ENCODE data around the gene FIGN.

The FIGN gene

DNA sequence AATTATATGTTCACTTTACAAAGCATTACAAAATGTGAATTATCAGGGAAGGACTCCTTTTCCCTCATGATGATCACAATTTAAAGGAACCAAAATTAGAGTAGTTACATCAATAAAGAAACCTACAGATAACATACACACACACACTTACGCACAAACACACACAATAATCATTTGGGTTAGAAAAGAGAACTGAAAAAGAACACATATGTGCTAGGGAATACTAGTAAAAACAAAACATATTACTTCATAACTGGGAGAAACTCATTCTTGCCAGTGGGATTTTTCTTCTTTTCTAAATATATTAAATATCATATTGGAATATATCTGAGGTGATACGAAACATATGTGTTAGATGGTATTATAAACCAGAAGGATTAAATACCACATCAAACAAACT, 42.3 kb downstream of the FIGN start:
- Histone ChIP-seq H3K36me3 (ENCODE audit: insufficient read depth, low read length) (no peaks in the 10 kb centered on the region), H3K9me3 (ENCODE audit: low read length) (no peaks in the 10 kb centered on the region), H3K27me3 (ENCODE audit: insufficient read depth, low read length) (no peaks in the 10 kb centered on the region), H3F3A (ENCODE audit: insufficient read depth, low read length) (no peaks in the 10 kb centered on the region), H4K20me1 (ENCODE audit: insufficient read depth, low read length) (no peaks in the 10 kb centered on the region), H3K9me2 (ENCODE audit: low read depth, low read length) (no peaks in the 10 kb centered on the region), H3K27ac (ENCODE audit: low read depth, low read length, poor library complexity, severe bottlenecking) (no peak overlapping the region), H3K4me3 (ENCODE audit: low read depth, low read length, poor library complexity, severe bottlenecking) (no peak overlapping the region), H3K79me2 (ENCODE audit: insufficient read depth, low read length) (no peaks in the 10 kb centered on the region), H3K4me2 (ENCODE audit: low read length) (no peak overlapping the region), H3K9ac (ENCODE audit: low read length) (no peak overlapping the region), H2AFZ (ENCODE audit: low read length) (no peak overlapping the region), H3K4me1 (ENCODE audit: insufficient read depth, low read length, severe bottlenecking) (no peaks in the 10 kb centered on the region)
- TF ChIP-seq, protein P1, sequence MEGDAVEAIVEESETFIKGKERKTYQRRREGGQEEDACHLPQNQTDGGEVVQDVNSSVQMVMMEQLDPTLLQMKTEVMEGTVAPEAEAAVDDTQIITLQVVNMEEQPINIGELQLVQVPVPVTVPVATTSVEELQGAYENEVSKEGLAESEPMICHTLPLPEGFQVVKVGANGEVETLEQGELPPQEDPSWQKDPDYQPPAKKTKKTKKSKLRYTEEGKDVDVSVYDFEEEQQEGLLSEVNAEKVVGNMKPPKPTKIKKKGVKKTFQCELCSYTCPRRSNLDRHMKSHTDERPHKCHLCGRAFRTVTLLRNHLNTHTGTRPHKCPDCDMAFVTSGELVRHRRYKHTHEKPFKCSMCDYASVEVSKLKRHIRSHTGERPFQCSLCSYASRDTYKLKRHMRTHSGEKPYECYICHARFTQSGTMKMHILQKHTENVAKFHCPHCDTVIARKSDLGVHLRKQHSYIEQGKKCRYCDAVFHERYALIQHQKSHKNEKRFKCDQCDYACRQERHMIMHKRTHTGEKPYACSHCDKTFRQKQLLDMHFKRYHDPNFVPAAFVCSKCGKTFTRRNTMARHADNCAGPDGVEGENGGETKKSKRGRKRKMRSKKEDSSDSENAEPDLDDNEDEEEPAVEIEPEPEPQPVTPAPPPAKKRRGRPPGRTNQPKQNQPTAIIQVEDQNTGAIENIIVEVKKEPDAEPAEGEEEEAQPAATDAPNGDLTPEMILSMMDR (IDR thresholded peaks at IDR 0.05; ENCODE audit: low read length): no peak
- TF ChIP-seq EZH2 (IDR thresholded peaks at IDR 0.05; ENCODE audit: borderline replicate concordance, low read length): no peak

DNA sequence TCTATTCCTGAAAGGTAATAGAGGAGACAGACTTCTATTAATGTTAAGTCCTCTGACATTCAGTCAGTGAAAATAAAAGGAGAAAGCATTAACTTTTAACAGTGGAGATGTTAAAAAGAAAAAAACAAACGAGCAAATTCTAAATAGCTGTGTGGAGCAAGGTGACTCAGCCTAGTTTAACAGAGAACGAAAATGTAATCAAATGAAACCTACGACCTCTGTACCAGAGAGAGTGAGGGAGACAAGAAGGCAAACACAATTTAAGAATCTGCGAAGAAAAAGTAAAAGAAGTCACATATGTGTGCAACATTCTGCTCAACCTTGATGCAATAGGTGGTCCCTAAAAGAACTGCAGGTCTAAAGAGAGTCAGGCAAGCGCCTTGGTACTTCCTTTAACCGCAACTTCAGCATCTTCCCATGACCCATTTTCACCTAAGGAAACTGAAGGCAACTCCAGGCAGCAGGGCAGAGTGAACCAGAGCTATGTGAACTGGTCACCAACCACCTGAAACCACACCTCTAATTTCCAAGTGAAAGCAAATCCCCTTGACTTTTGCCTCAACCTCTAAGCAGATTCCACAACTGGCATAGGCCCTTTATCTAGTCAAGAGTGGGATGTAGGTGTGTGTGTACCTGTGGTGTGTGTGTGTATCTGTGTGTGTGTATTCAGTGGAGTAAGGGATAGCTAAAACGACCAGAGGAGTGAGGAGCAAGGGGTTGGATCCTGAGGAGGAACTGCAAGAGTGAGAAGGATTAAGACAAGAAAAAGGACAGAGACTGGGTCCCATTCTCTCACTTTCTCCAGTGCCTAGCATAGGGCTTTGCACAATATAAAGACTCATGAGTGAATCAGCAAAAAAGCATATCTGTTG, 43.0 kb downstream of the FIGN start:
- Histone ChIP-seq H3K9ac (ENCODE audit: low read length) (no peak overlapping the region), H3K27me3 (ENCODE audit: insufficient read depth, low read length) (no peaks in the 10 kb centered on the region), H3K9me2 (ENCODE audit: low read depth, low read length) (no peaks in the 10 kb centered on the region), H3K36me3 (ENCODE audit: insufficient read depth, low read length) (no peaks in the 10 kb centered on the region), H3K4me3 (ENCODE audit: low read depth, low read length, poor library complexity, severe bottlenecking) (no peak overlapping the region), H3K27ac (ENCODE audit: low read depth, low read length, poor library complexity, severe bottlenecking) (no peak overlapping the region), H3K79me2 (ENCODE audit: insufficient read depth, low read length) (no peaks in the 10 kb centered on the region), H3K9me3 (ENCODE audit: low read length) (no peaks in the 10 kb centered on the region), H3K4me2 (ENCODE audit: low read length) (no peak overlapping the region), H2AFZ (ENCODE audit: low read length) (no peak overlapping the region), H3K4me1 (ENCODE audit: insufficient read depth, low read length, severe bottlenecking) (no peaks in the 10 kb centered on the region), H3F3A (ENCODE audit: insufficient read depth, low read length) (no peaks in the 10 kb centered on the region), H4K20me1 (ENCODE audit: insufficient read depth, low read length) (no peaks in the 10 kb centered on the region)
- TF ChIP-seq, protein P1 (IDR thresholded peaks at IDR 0.05; ENCODE audit: low read length): no peak

DNA sequence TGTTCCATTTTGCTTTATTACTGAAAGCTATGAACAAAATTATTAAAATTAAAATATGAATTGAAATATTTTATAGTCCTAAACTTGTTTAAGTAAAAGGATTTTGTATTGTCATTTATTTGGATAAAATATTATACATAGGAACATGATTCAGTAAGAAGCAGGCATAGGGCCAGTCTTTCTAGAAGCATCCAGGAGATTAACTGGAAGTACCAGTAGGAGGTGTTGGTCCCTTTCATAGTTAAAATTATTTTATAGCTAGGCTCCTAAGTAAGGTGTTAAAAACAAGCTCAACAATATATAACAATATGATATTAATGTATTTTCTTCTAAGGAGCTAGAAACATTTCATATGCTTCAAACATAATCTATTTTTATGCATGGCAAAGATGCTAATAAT, 43.7 kb downstream of the FIGN start:
- no peaks in the 10 kb centered on the region for H3K9me3 ChIP-seq (ENCODE audit: low read length)
- no peaks in the 10 kb centered on the region for H3K4me1 ChIP-seq (ENCODE audit: insufficient read depth, low read length, severe bottlenecking)
- H3K9ac ChIP-seq (ENCODE audit: low read length): no peak overlapping the region
- H3K9me2 ChIP-seq (ENCODE audit: low read depth, low read length): no peaks in the 10 kb centered on the region
- no peaks in the 10 kb centered on the region for H3F3A ChIP-seq (ENCODE audit: insufficient read depth, low read length)
- H3K4me3 ChIP-seq (ENCODE audit: low read depth, low read length, poor library complexity, severe bottlenecking): no peak overlapping the region
- H3K4me2 ChIP-seq (ENCODE audit: low read length): no peak overlapping the region
- H3K27me3 ChIP-seq (ENCODE audit: insufficient read depth, low read length): no peaks in the 10 kb centered on the region
- no peaks in the 10 kb centered on the region for H3K36me3 ChIP-seq (ENCODE audit: insufficient read depth, low read length)
- no peak overlapping the region for H3K27ac ChIP-seq (ENCODE audit: low read depth, low read length, poor library complexity, severe bottlenecking)
- no peak overlapping the region for H2AFZ ChIP-seq (ENCODE audit: low read length)
- no peaks in the 10 kb centered on the region for H4K20me1 ChIP-seq (ENCODE audit: insufficient read depth, low read length)
- TF ChIP-seq EZH2 (IDR thresholded peaks at IDR 0.05; ENCODE audit: borderline replicate concordance, low read length): no peak
- TF ChIP-seq, protein P1 (IDR thresholded peaks at IDR 0.05; ENCODE audit: low read length): no peak
- H3K79me2 ChIP-seq (ENCODE audit: insufficient read depth, low read length): no peaks in the 10 kb centered on the region
